HEK293 (cell line): ENCODE results near the gene SANBR.

Experiments
- CTCF ChIP-seq: fragments of 450-650 bp; formaldehyde crosslinking; IDR thresholded peaks from 2 replicates; pipeline ENCODE4 v1.5.1; 2016; ENCODE audit warnings: missing biosample characterization, missing genetic modification characterization
- TCF7L2 ChIP-seq: IDR thresholded peaks from 2 replicates; pipeline ENCODE4 v1.6.1; 2011; ENCODE audit warnings: low read depth, mild to moderate bottlenecking, inconsistent platforms, low read length, moderate library complexity, borderline replicate concordance

- TF ChIP-seq TCF7L2 (no peak), CTCF (tag by site-specific recombination) (no peak)
Measured at GRCh38 chr2:61111708-61112107, 46.0 kb downstream of the SANBR start.
